Limb (tissue), 2 donors: ENCODE data around the gene BCAP31.

Experiments used
- DNase-seq, 2 donors: peaks; one replicate each; pipeline ENCODE4 v3.0.0-alpha.2; 2016; ENCODE audit errors: extremely low spot score in 2 of 2

BCAP31 gene

GRCh38 chrX:153651540-153652079, 72.6 kb downstream of the BCAP31 start:
- no peak for DNase-seq

- DNase-seq: peak in 1 of 2 donors; percentile 23
These were observed 73.2 kb downstream of the BCAP31 start for GRCh38 chrX:153650959-153651358.
